ENCODE results near the gene NUAK2.

Gene NUAK2

DNA sequence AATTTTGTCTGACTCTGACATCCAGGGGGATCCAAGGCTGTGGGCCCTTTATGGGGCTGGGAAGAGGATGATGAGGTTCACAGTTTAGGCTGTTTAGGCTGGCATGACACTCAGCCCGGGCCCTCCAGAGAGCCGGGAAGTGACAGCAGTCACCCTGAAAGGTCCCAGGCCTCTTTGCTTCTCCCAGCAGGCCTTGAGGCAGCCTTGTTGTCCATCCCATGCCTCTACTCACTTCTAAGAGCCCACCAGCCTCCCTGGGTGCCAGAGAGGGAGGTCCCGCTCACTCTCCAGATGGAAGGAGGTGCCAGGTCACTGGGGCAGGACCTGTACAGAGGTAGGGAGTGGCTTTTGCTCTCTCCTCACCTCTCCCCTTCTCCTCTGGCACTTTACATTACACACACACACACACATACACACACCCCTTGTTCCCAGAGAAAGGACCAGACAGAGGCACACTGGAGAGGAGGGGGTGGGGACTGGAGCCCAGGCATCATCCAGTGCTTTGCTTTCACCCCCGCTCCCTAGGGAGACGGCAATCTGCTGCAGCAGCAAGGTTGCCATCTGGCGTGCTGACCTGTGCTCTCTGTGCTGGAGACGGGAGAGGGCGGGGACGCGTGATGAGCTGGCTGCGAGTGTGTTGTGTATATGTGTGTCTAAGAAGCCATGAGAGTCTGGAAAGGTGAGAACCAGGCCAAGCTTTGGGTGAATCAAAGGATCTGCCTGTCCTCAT, 30.6 kb upstream of the NUAK2 start (continued):
- TF ChIP-seq, protein P1, sequence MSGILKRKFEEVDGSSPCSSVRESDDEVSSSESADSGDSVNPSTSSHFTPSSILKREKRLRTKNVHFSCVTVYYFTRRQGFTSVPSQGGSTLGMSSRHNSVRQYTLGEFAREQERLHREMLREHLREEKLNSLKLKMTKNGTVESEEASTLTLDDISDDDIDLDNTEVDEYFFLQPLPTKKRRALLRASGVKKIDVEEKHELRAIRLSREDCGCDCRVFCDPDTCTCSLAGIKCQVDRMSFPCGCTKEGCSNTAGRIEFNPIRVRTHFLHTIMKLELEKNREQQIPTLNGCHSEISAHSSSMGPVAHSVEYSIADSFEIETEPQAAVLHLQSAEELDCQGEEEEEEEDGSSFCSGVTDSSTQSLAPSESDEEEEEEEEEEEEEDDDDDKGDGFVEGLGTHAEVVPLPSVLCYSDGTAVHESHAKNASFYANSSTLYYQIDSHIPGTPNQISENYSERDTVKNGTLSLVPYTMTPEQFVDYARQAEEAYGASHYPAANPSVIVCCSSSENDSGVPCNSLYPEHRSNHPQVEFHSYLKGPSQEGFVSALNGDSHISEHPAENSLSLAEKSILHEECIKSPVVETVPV (CRISPR knock-in tag; IDR thresholded peaks at IDR 0.05): no peak
- TF ChIP-seq ARNTL (CRISPR knock-in tag; IDR thresholded peaks at IDR 0.05; ENCODE audit: borderline replicate concordance, low read depth) (no peak), OSR1 (CRISPR knock-in tag; IDR thresholded peaks at IDR 0.05) (no peak), ESRRG (CRISPR knock-in tag; IDR thresholded peaks at IDR 0.05) (no peak), RARB (CRISPR knock-in tag; IDR thresholded peaks at IDR 0.05) (no peak), BACH2 (CRISPR knock-in tag; IDR thresholded peaks at IDR 0.05; ENCODE audit: borderline replicate concordance) (no peak)

DNA sequence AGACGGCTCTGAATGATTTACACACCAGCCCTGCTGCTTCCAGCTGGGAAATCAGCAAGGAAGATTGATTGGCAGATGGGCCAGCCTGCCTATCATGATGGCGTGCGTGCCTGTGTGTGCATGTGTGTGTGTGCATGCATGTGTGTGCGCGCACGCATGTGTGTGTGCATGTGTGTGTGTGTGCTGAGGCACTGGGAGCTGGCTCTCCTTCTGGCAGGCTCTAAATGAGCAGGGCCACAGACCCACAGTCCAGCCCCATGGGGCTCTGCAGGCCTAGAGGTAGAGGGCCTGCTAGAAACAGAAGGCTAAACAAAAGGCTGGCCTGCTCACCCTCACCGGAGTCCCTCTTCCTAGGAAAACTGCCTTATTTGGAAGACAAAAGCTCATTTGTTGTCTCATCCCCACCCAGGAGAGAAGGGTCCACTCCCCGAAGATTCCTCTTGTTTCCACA, 29.2 kb upstream of the NUAK2 start:
- TF ChIP-seq ISL1 (CRISPR knock-in tag; IDR thresholded peaks at IDR 0.05) (no peak), CSDC2 (CRISPR knock-in tag; IDR thresholded peaks at IDR 0.05) (no peak), RARB (CRISPR knock-in tag; IDR thresholded peaks at IDR 0.05) (no peak)
- TF ChIP-seq, protein P2, sequence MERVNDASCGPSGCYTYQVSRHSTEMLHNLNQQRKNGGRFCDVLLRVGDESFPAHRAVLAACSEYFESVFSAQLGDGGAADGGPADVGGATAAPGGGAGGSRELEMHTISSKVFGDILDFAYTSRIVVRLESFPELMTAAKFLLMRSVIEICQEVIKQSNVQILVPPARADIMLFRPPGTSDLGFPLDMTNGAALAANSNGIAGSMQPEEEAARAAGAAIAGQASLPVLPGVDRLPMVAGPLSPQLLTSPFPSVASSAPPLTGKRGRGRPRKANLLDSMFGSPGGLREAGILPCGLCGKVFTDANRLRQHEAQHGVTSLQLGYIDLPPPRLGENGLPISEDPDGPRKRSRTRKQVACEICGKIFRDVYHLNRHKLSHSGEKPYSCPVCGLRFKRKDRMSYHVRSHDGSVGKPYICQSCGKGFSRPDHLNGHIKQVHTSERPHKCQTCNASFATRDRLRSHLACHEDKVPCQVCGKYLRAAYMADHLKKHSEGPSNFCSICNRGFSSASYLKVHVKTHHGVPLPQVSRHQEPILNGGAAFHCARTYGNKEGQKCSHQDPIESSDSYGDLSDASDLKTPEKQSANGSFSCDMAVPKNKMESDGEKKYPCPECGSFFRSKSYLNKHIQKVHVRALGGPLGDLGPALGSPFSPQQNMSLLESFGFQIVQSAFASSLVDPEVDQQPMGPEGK (CRISPR knock-in tag; IDR thresholded peaks at IDR 0.05; ENCODE audit: borderline replicate concordance): no peak
- no peak for ATAC-seq

DNA sequence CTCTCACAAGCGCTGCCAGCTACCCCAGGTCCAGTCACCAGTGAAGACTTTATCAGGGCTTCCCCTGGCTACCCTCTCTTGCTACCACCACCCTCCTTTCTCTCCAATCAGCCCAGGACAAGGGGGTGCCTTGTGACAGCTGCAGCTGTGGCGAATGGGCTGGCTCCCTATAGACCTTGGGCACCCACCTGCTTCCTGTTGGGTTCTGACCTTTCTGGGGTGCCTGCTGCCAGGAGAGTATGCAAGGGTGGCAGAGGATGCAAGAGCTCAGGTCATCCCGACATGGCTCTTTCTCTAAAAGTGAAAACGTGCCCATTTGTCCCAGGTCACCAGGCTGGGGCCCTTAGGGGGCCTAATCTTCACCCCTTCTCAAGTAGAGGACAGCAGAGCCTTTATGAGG, 28.6 kb upstream of the NUAK2 start:
- no peak for ATAC-seq
- TF ChIP-seq, protein P3, sequence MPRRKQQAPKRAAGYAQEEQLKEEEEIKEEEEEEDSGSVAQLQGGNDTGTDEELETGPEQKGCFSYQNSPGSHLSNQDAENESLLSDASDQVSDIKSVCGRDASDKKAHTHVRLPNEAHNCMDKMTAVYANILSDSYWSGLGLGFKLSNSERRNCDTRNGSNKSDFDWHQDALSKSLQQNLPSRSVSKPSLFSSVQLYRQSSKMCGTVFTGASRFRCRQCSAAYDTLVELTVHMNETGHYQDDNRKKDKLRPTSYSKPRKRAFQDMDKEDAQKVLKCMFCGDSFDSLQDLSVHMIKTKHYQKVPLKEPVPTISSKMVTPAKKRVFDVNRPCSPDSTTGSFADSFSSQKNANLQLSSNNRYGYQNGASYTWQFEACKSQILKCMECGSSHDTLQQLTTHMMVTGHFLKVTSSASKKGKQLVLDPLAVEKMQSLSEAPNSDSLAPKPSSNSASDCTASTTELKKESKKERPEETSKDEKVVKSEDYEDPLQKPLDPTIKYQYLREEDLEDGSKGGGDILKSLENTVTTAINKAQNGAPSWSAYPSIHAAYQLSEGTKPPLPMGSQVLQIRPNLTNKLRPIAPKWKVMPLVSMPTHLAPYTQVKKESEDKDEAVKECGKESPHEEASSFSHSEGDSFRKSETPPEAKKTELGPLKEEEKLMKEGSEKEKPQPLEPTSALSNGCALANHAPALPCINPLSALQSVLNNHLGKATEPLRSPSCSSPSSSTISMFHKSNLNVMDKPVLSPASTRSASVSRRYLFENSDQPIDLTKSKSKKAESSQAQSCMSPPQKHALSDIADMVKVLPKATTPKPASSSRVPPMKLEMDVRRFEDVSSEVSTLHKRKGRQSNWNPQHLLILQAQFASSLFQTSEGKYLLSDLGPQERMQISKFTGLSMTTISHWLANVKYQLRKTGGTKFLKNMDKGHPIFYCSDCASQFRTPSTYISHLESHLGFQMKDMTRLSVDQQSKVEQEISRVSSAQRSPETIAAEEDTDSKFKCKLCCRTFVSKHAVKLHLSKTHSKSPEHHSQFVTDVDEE (CRISPR knock-in tag; IDR thresholded peaks at IDR 0.05): no peak
- no peak for TF ChIP-seq ZFP3 (CRISPR knock-in tag; IDR thresholded peaks at IDR 0.05)
- TF ChIP-seq OSR1 (CRISPR knock-in tag; IDR thresholded peaks at IDR 0.05): no peak
- TF ChIP-seq TOX (CRISPR knock-in tag; IDR thresholded peaks at IDR 0.05; ENCODE audit: borderline replicate concordance): no peak
- TF ChIP-seq ARNTL (CRISPR knock-in tag; IDR thresholded peaks at IDR 0.05; ENCODE audit: borderline replicate concordance, low read depth): no peak
- TF ChIP-seq ZNF70 (CRISPR knock-in tag; IDR thresholded peaks at IDR 0.05): no peak
- TF ChIP-seq, protein P4, sequence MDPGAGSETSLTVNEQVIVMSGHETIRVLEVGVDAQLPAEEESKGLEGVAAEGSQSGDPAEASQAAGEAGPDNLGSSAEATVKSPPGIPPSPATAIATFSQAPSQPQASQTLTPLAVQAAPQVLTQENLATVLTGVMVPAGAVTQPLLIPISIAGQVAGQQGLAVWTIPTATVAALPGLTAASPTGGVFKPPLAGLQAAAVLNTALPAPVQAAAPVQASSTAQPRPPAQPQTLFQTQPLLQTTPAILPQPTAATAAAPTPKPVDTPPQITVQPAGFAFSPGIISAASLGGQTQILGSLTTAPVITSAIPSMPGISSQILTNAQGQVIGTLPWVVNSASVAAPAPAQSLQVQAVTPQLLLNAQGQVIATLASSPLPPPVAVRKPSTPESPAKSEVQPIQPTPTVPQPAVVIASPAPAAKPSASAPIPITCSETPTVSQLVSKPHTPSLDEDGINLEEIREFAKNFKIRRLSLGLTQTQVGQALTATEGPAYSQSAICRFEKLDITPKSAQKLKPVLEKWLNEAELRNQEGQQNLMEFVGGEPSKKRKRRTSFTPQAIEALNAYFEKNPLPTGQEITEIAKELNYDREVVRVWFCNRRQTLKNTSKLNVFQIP (CRISPR knock-in tag; IDR thresholded peaks at IDR 0.05; ENCODE audit: borderline replicate concordance, low read depth): no peak
- no peak for TF ChIP-seq BACH2 (CRISPR knock-in tag; IDR thresholded peaks at IDR 0.05; ENCODE audit: borderline replicate concordance)
- TF ChIP-seq, protein P1 (CRISPR knock-in tag; IDR thresholded peaks at IDR 0.05): no peak
- TF ChIP-seq ISL1 (CRISPR knock-in tag; IDR thresholded peaks at IDR 0.05): no peak
- TF ChIP-seq SNAI2 (CRISPR knock-in tag; IDR thresholded peaks at IDR 0.05): no peak
- no peak for TF ChIP-seq ZNF565 (CRISPR knock-in tag; conservative IDR thresholded peaks at IDR 0.05; ENCODE audit: low read depth)
- TF ChIP-seq RARB (CRISPR knock-in tag; IDR thresholded peaks at IDR 0.05): no peak
- no peak for TF ChIP-seq GLIS3 (CRISPR knock-in tag; IDR thresholded peaks at IDR 0.05)
- TF ChIP-seq CSDC2 (CRISPR knock-in tag; IDR thresholded peaks at IDR 0.05): no peak
- TF ChIP-seq PPARA (CRISPR knock-in tag; IDR thresholded peaks at IDR 0.05; ENCODE audit: borderline replicate concordance): no peak
- TF ChIP-seq ZFP30 (CRISPR knock-in tag; IDR thresholded peaks at IDR 0.05): no peak
- no peak for TF ChIP-seq TCF4 (CRISPR knock-in tag; IDR thresholded peaks at IDR 0.05; ENCODE audit: borderline replicate concordance)
- TF ChIP-seq, protein P2 (CRISPR knock-in tag; IDR thresholded peaks at IDR 0.05; ENCODE audit: borderline replicate concordance): no peak

Measured in SK-N-SH treated with all-trans-retinoic acid at 6 μM for 48 hours (cell line).